RKO (cell line): Measurements from ENCODE around the gene PRAMEF12.
"Not testable (repeated sequence)": the region's sequence is repeated elsewhere in the genome, so short reads cannot be mapped to it uniquely, and the experiment has no call there.

Source experiments
- DNase-seq: peaks from one replicate; pipeline ENCODE4 v3.0.0-alpha.2; 2016; ENCODE audit warnings: low spot score

The PRAMEF12 gene

GRCh38 chr1:12773438-12773837, at the start of gene PRAMEF12:
TSS of gene PRAMEF12 (plus strand) at chr1:12773738. CDS start at chr1:12774868, 1,130 bp downstream.
- DNase-seq = no peak

- no peak for DNase-seq
Observed at GRCh38 chr1:12728391-12728790, 45.1 kb upstream of the PRAMEF12 start.

- no peak for DNase-seq
Observed at GRCh38 chr1:12730156-12730555, 43.4 kb upstream of the PRAMEF12 start.

GRCh38 chr1:12731084-12731483, 42.5 kb upstream of the PRAMEF12 start:
- not testable (repeated sequence) for DNase-seq

- DNase-seq = no peak
Observed at GRCh38 chr1:12734651-12735050, 38.9 kb upstream of the PRAMEF12 start.

GRCh38 chr1:12738934-12739333, 34.6 kb upstream of the PRAMEF12 start:
- DNase-seq = no peak

- DNase-seq = no peak
Observed at GRCh38 chr1:12739613-12740012, 33.9 kb upstream of the PRAMEF12 start.

- DNase-seq = no peak
Observed at GRCh38 chr1:12741946-12742345, 31.6 kb upstream of the PRAMEF12 start.

GRCh38 chr1:12745126-12745991, 28.2 kb upstream of the PRAMEF12 start:
- DNase-seq = no peak

- no peak for DNase-seq
Observed at GRCh38 chr1:12745992-12746323, 27.6 kb upstream of the PRAMEF12 start, which contains the start of gene CFAP107. TSS of gene CFAP107 (plus strand) at chr1:12746200. CDS start at chr1:12746431, 231 bp downstream.

- DNase-seq = no peak
Observed at GRCh38 chr1:12748778-12749355, 24.7 kb upstream of the PRAMEF12 start.

GRCh38 chr1:12754738-12755137, 18.8 kb upstream of the PRAMEF12 start:
- DNase-seq = no peak

- no peak for DNase-seq
Observed at GRCh38 chr1:12756273-12756672, 17.3 kb upstream of the PRAMEF12 start.

- no peak for DNase-seq
Observed at GRCh38 chr1:12756768-12757413, 16.6 kb upstream of the PRAMEF12 start.

- no peak for DNase-seq
Observed at GRCh38 chr1:12757836-12758235, 15.7 kb upstream of the PRAMEF12 start.

GRCh38 chr1:12760256-12760795, 13.2 kb upstream of the PRAMEF12 start:
- peak; percentile 15 for DNase-seq

- DNase-seq = no peak
Observed at GRCh38 chr1:12761781-12762180, 11.8 kb upstream of the PRAMEF12 start.

- no peak for DNase-seq
Observed at GRCh38 chr1:12762766-12763165, 10.8 kb upstream of the PRAMEF12 start.

GRCh38 chr1:12763479-12763878, 10.1 kb upstream of the PRAMEF12 start:
- no peak for DNase-seq

- no peak for DNase-seq
Observed at GRCh38 chr1:12764016-12764415, 9.5 kb upstream of the PRAMEF12 start.

- no peak for DNase-seq
Observed at GRCh38 chr1:12769031-12769430, 4.5 kb upstream of the PRAMEF12 start.

- DNase-seq = no peak
Observed at GRCh38 chr1:12769976-12770505, 3.5 kb upstream of the PRAMEF12 start.
